HEK293 (cell line): ENCODE data around the gene ANKRD23.

Experiments used
- CTCF ChIA-PET: fragments of 350-600 bp; formaldehyde crosslinking; extraction: SDS; loops from one replicate; lab custom pipeline; 2021; ENCODE audit warnings: antibody characterized with exemption; lab: Yijun Ruan, JAX
- POLR2A ChIA-PET: fragments of 300-600 bp; formaldehyde crosslinking; extraction: SDS; loops from one replicate; lab custom pipeline; 2020; ENCODE audit warnings: antibody characterized with exemption, inconsistent platforms; lab: Yijun Ruan, JAX
- H3K27ac ChIP-seq: fragments of 200-500 bp; sonication (Bioruptor generic); 2 replicates; pipeline ENCODE4 v1.5.1; 2014; ENCODE audit warnings: low read depth, low read length, control low read depth, inconsistent platforms; ENCODE audit errors: extremely low read depth
- H3K36me3 ChIP-seq, 2 experiments: fragments of 200-500 bp in 1 of 2; sonication (Bioruptor generic) in 1 of 2; 1 replicate in 1 of 2; 2 replicates in 1 of 2; pipeline ENCODE4 v1.5.1; 2014 to 2017; ENCODE audit warnings: inconsistent platforms in 2 of 2, low read length in 2 of 2; ENCODE audit not compliant: control insufficient read depth in 2 of 2, insufficient read depth in 1 of 2
- H3K4me1 ChIP-seq: fragments of 200-500 bp; sonication (Bioruptor generic); 2 replicates; pipeline ENCODE4 v1.5.1; 2014; ENCODE audit warnings: mild to moderate bottlenecking, low read length, inconsistent platforms; ENCODE audit not compliant: control insufficient read depth, insufficient read depth
- H3K4me3 ChIP-seq: 2 replicates; pipeline ENCODE4 v1.5.1; 2011; ENCODE audit warnings: low read depth, mild to moderate bottlenecking, control low read depth, low read length, moderate library complexity
- H3K9me3 ChIP-seq: fragments of 200-500 bp; sonication (Bioruptor generic); 2 replicates; pipeline ENCODE4 v1.5.1; 2014; ENCODE audit warnings: low read depth, low read length, inconsistent platforms; ENCODE audit not compliant: control insufficient read depth, insufficient read depth
- HOXC10 ChIP-seq: sonication (generic); formaldehyde crosslinking; IDR thresholded peaks from 2 replicates; pipeline ENCODE4 v1.8.1; 2023; ENCODE audit warnings: mild to moderate bottlenecking, missing genetic modification reagents
- PRDM1 ChIP-seq: fragments of 450-650 bp; formaldehyde crosslinking; IDR thresholded peaks from 2 replicates; pipeline ENCODE4; 2016; ENCODE audit warnings: missing biosample characterization, missing genetic modification characterization
- REST ChIP-seq: fragments of 450-650 bp; formaldehyde crosslinking; IDR thresholded peaks from 2 replicates; pipeline ENCODE4 v1.5.1; 2016; ENCODE audit warnings: missing biosample characterization, missing genetic modification characterization
- ZBTB20 ChIP-seq: fragments of 450-650 bp; formaldehyde crosslinking; IDR thresholded peaks from 2 replicates; pipeline ENCODE4 v1.5.1; 2016; ENCODE audit warnings: missing biosample characterization, missing genetic modification characterization
- ZBTB26 ChIP-seq: fragments of 450-650 bp; formaldehyde crosslinking; optimal IDR thresholded peaks from 2 replicates; pipeline ENCODE3; 2016; ENCODE audit warnings: missing biosample characterization, mild to moderate bottlenecking, missing genetic modification characterization
- ZBTB8A ChIP-seq: fragments of 450-650 bp; formaldehyde crosslinking; IDR thresholded peaks from 2 replicates; pipeline ENCODE4 v1.5.1; 2016; ENCODE audit warnings: missing biosample characterization, missing genetic modification characterization
- ZIC2 ChIP-seq: fragments of 450-650 bp; formaldehyde crosslinking; IDR thresholded peaks from 2 replicates; pipeline ENCODE4 v1.5.1; 2016; ENCODE audit warnings: missing biosample characterization, missing genetic modification characterization
- ZNF157 ChIP-seq: fragments of 450-650 bp; formaldehyde crosslinking; IDR thresholded peaks from 2 replicates; pipeline ENCODE4 v1.5.1; 2016; ENCODE audit warnings: missing biosample characterization, missing genetic modification characterization
- ZNF16 ChIP-seq: fragments of 450-650 bp; formaldehyde crosslinking; IDR thresholded peaks from 2 replicates; pipeline ENCODE4 v1.5.1; 2016; ENCODE audit warnings: low read depth, missing biosample characterization, missing genetic modification characterization
- ZNF335 ChIP-seq: fragments of 450-650 bp; formaldehyde crosslinking; conservative IDR thresholded peaks from 2 replicates; pipeline ENCODE4 v1.5.1; 2016; ENCODE audit warnings: missing biosample characterization, missing genetic modification characterization
- ZNF521 ChIP-seq: fragments of 450-650 bp; formaldehyde crosslinking; IDR thresholded peaks from 2 replicates; pipeline ENCODE4 v1.5.1; 2017; ENCODE audit warnings: missing biosample characterization, mild to moderate bottlenecking, missing genetic modification characterization
- ZNF548 ChIP-seq: fragments of 450-650 bp; formaldehyde crosslinking; IDR thresholded peaks from 2 replicates; pipeline ENCODE4 v1.5.1; 2016; ENCODE audit warnings: missing biosample characterization, missing genetic modification characterization
- ZNF600 ChIP-seq: fragments of 450-650 bp; formaldehyde crosslinking; IDR thresholded peaks from 2 replicates; pipeline ENCODE4 v1.5.1; 2016; ENCODE audit warnings: missing biosample characterization, missing genetic modification characterization
- ZNF645 ChIP-seq: fragments of 450-650 bp; formaldehyde crosslinking; IDR thresholded peaks from 2 replicates; pipeline ENCODE4; 2016; ENCODE audit warnings: missing biosample characterization, missing genetic modification characterization

Gene ANKRD23

GRCh38 chr2:96817882-96818281 lies 25.9 kb downstream of the ANKRD23 start:
- Histone ChIP-seq H3K27ac (no peak overlapping the region), H3K4me1 (peaks cover 15% of the 10 kb centered on the region), H3K4me3 (peak overlapping the region; percentile 75), H3K36me3 (peaks cover 10 to 28% of the 10 kb centered on the region in 2 experiments; a peak in 2 of 3 replicates), H3K9me3 (no peaks in the 10 kb centered on the region)
- POLR2A ChIA-PET: interaction anchor here (1.3 to 1.7 kb wide), 2 partner anchors 15 to 53 kb away, joined by 4 read pairs; no protein-coding TSS in a partner anchor
- peak; percentile 82 for TF ChIP-seq PRDM1 (tag by site-specific recombination)
- no peak for TF ChIP-seq ZNF548 (tag by site-specific recombination)
- CTCF ChIA-PET: interaction anchor here (0.6 to 1.2 kb wide), 3 partner anchors 36 to 482 kb away, joined by 3 to 5 read pairs (median 4); partner anchors contain the start of genes ANKRD39 and NCAPH

- peaks cover 6 to 31% of the 10 kb centered on the region in 2 experiments; a peak in 2 of 3 replicates for H3K36me3 ChIP-seq
- peak overlapping the region; percentile 75 for H3K4me3 ChIP-seq
- peaks cover 15% of the 10 kb centered on the region for H3K4me1 ChIP-seq
- H3K9me3 ChIP-seq: no peaks in the 10 kb centered on the region
- TF ChIP-seq ZNF600 (tag by site-specific recombination): peak; percentile 74
- no peak for TF ChIP-seq ZNF645 (tag by site-specific recombination)
- 0 out of 2 replicates have a peak, but pooled peaks have one; percentile 13 for TF ChIP-seq ZNF335 (tag by site-specific recombination)
- peak; percentile 16; the same call in 1 of the 2 replicates for TF ChIP-seq ZBTB20 (tag by site-specific recombination)
- TF ChIP-seq REST: 0 out of 2 replicates have a peak, but pooled peaks have one; percentile 28
- peak; percentile 62 for TF ChIP-seq ZIC2 (tag by site-specific recombination)
- TF ChIP-seq ZNF16: no peak
- peak; percentile 39; the same call in 1 of the 2 replicates for TF ChIP-seq ZBTB8A (tag by site-specific recombination)
- no peak for TF ChIP-seq ZNF521 (tag by site-specific recombination)
- peak; percentile 76 for TF ChIP-seq ZBTB26
- TF ChIP-seq HOXC10 (CRISPR knock-in tag): 0 out of 2 replicates have a peak, but pooled peaks have one; percentile 56
- no peak for TF ChIP-seq ZNF157 (tag by site-specific recombination)
- CTCF ChIA-PET: interaction anchor here (0.6 to 0.8 kb wide), 3 partner anchors 54 to 481 kb away, joined by 3 to 5 read pairs (median 3); no protein-coding TSS in a partner anchor
- POLR2A ChIA-PET: interaction anchor here (0.8 to 1.7 kb wide), 7 partner anchors 16 to 56 kb away, joined by 3 to 7 read pairs (median 4); partner anchors contain the start of genes ANKRD39 and CNNM4
- H3K27ac ChIP-seq: peak overlapping the region; percentile 86; the same call in 1 of the 2 replicates
These were observed 26.8 kb downstream of the ANKRD23 start for GRCh38 chr2:96816836-96817702.
